Retinal pigment epithelial cell (primary cell): Measurements from ENCODE around the gene RBM38.
"Not testable (repeated sequence)": the region's sequence is repeated elsewhere in the genome, so short reads cannot be mapped to it uniquely, and the experiment has no call there.

Experiments
- DNase-seq: peaks from one replicate; pipeline ENCODE4 v3.0.0-alpha.2; 2010; ENCODE audit warnings: low read depth
- H3K4me3 ChIP-seq: 2 replicates; pipeline ENCODE4 v1.5.1; 2011; ENCODE audit warnings: mild to moderate bottlenecking, low read length, control low read depth, moderate library complexity
- CTCF ChIP-seq: conservative IDR thresholded peaks from 2 replicates; pipeline ENCODE4 v1.5.1; 2011; ENCODE audit warnings: low read depth, low read length, control low read depth, inconsistent platforms

RBM38 gene

GRCh38 chr20:57428324-57429158 is 37.3 kb downstream of the RBM38 start:
- DNase-seq, result no peak
- H3K4me3 ChIP-seq, result no peak overlapping the region
- no peak for TF ChIP-seq CTCF

GRCh38 chr20:57429159-57429496 is 37.9 kb downstream of the RBM38 start:
- no peak overlapping the region for H3K4me3 ChIP-seq
- no peak for TF ChIP-seq CTCF
- DNase-seq, result no peak

- TF ChIP-seq CTCF, result no peak
- H3K4me3 ChIP-seq, result no peak overlapping the region
- DNase-seq, result no peak
Observed at GRCh38 chr20:57429580-57430200, 38.5 kb downstream of the RBM38 start.

- not testable (repeated sequence) for H3K4me3 ChIP-seq, DNase-seq
Observed at GRCh38 chr20:57430201-57430596, 39.0 kb downstream of the RBM38 start.

GRCh38 chr20:57431539-57431835 is 40.3 kb downstream of the RBM38 start:
- no peak overlapping the region for H3K4me3 ChIP-seq
- no peak for TF ChIP-seq CTCF
- DNase-seq, result no peak

GRCh38 chr20:57432480-57432861 is 41.3 kb downstream of the RBM38 start:
- H3K4me3 ChIP-seq, result no peak overlapping the region
- DNase-seq, result no peak
- no peak for TF ChIP-seq CTCF

GRCh38 chr20:57432862-57433491 is 41.8 kb downstream of the RBM38 start:
- H3K4me3 ChIP-seq, result no peak overlapping the region
- DNase-seq, result no peak
- no peak for TF ChIP-seq CTCF
